ENCODE measurements around the gene GNL3.

Gene GNL3

DNA sequence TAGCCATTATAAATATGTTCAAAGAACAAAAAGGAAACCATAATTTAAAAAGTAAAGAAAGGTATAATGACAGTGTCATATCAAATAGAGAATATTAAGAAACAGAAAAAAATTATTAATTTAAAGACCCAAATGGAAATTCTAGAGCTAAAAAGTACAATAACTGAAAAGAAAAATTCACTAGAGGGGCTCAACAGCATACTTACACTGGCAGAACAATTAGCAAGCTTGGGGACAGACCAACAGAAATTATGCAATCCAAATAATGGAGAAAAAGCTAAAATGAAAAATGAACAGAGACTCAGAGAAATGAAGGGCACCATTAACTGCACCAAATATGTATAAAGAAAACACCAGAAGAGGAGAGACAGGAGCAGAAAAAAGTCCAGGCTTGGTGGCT, 33.8 kb downstream of the GNL3 start:
- no peak overlapping the region for H3K18ac ChIP-seq (ENCODE audit: low read depth in 1 of 2, low read length in 2 of 2)
- H2AK5ac ChIP-seq (ENCODE audit: low read length, severe bottlenecking), result no peak overlapping the region
- H4K91ac ChIP-seq (ENCODE audit: low read length), result no peak overlapping the region
- H3K4me1 ChIP-seq (ENCODE audit: control insufficient read depth, insufficient read depth, low read depth, low read length), result peaks cover 3% of the 10 kb centered on the region
- no peak overlapping the region for H4K8ac ChIP-seq (ENCODE audit: low read length)
- H3K79me1 ChIP-seq (replicated peaks; ENCODE audit: low read length, poor library complexity, severe bottlenecking), result peaks cover 6% of the 10 kb centered on the region
- H3K9ac ChIP-seq (ENCODE audit: low read length), result no peak overlapping the region
- no peak overlapping the region for H3K4ac ChIP-seq (ENCODE audit: low read depth in 1 of 2, low read length in 2 of 2)
- H2BK12ac ChIP-seq (ENCODE audit: low read length in 2 of 2), result no peak overlapping the region
- no peak overlapping the region for H3K4me2 ChIP-seq (ENCODE audit: low read length, poor library complexity, severe bottlenecking)
- DNase-seq, result no peak
- peaks cover 13% of the 10 kb centered on the region for H3K9me3 ChIP-seq (ENCODE audit: control insufficient read depth, low read length)
- H2BK120ac ChIP-seq (ENCODE audit: low read depth, low read length), result no peak overlapping the region
- H2BK5ac ChIP-seq (ENCODE audit: low read depth, low read length, poor library complexity, severe bottlenecking), result no peak overlapping the region
- no peak overlapping the region for H3K27ac ChIP-seq (ENCODE audit: low read length, poor library complexity, severe bottlenecking)
- H3K23ac ChIP-seq (ENCODE audit: low read length in 2 of 2), result no peak overlapping the region
- no peak overlapping the region for H2BK15ac ChIP-seq (ENCODE audit: low read depth, poor library complexity, severe bottlenecking)
- H3K14ac ChIP-seq (ENCODE audit: low read length in 2 of 2), result no peak overlapping the region
- no peaks in the 10 kb centered on the region for H3K27me3 ChIP-seq (ENCODE audit: control insufficient read depth in 1 of 2, insufficient read depth in 1 of 2, low read length in 2 of 2)
- peaks cover 9 to 22% of the 10 kb centered on the region in 2 experiments for H3K36me3 ChIP-seq (ENCODE audit: control insufficient read depth in 1 of 2, insufficient read depth in 2 of 2, low read depth in 1 of 2, low read length in 2 of 2)
- no peak overlapping the region for H3K4me3 ChIP-seq (ENCODE audit: insufficient read depth in 1 of 2, low read depth in 1 of 2, low read length in 2 of 2)
- no peak overlapping the region for H2AFZ ChIP-seq (ENCODE audit: low read depth, low read length)

- Histone ChIP-seq H3K4me1 (ENCODE audit: control insufficient read depth, insufficient read depth, low read depth, low read length) (no peaks in the 10 kb centered on the region), H3K27me3 (ENCODE audit: control insufficient read depth in 1 of 2, insufficient read depth in 1 of 2, low read length in 2 of 2) (no peaks in the 10 kb centered on the region), H2BK12ac (ENCODE audit: low read length in 2 of 2) (no peak overlapping the region), H4K8ac (ENCODE audit: low read length) (no peak overlapping the region), H2BK5ac (ENCODE audit: low read depth, low read length, poor library complexity, severe bottlenecking) (no peak overlapping the region), H3K4me3 (ENCODE audit: insufficient read depth in 1 of 2, low read depth in 1 of 2, low read length in 2 of 2) (no peak overlapping the region), H3K9me3 (ENCODE audit: control insufficient read depth, low read length) (peaks cover 13% of the 10 kb centered on the region), H2BK15ac (ENCODE audit: low read depth, poor library complexity, severe bottlenecking) (no peak overlapping the region), H3K18ac (ENCODE audit: low read depth in 1 of 2, low read length in 2 of 2) (no peak overlapping the region), H3K4ac (ENCODE audit: low read depth in 1 of 2, low read length in 2 of 2) (no peak overlapping the region), H4K91ac (ENCODE audit: low read length) (no peak overlapping the region), H3K4me2 (ENCODE audit: low read length, poor library complexity, severe bottlenecking) (no peak overlapping the region), H3K36me3 (ENCODE audit: control insufficient read depth in 1 of 2, insufficient read depth in 2 of 2, low read depth in 1 of 2, low read length in 2 of 2) (peaks cover 9 to 13% of the 10 kb centered on the region in 2 experiments), H3K23ac (ENCODE audit: low read length in 2 of 2) (no peak overlapping the region), H3K27ac (ENCODE audit: low read length, poor library complexity, severe bottlenecking) (no peak overlapping the region), H2AK5ac (ENCODE audit: low read length, severe bottlenecking) (no peak overlapping the region), H3K14ac (ENCODE audit: low read length in 2 of 2) (no peak overlapping the region), H2AFZ (ENCODE audit: low read depth, low read length) (no peak overlapping the region), H3K79me1 (replicated peaks; ENCODE audit: low read length, poor library complexity, severe bottlenecking) (peaks cover 4% of the 10 kb centered on the region), H2BK120ac (ENCODE audit: low read depth, low read length) (no peak overlapping the region), H3K9ac (ENCODE audit: low read length) (no peak overlapping the region)
- WGBS, result 96% methylated on average over 5 of the region's 6 CpGs
- peak; percentile 28 for DNase-seq
These were observed 35.3 kb downstream of the GNL3 start for GRCh38 chr3:52721002-52721729.

- H3K4me1 ChIP-seq (ENCODE audit: control insufficient read depth, insufficient read depth, low read depth, low read length), result no peaks in the 10 kb centered on the region
- no peak overlapping the region for H3K18ac ChIP-seq (ENCODE audit: low read depth in 1 of 2, low read length in 2 of 2)
- no peak overlapping the region for H3K23ac ChIP-seq (ENCODE audit: low read length in 2 of 2)
- H3K9me3 ChIP-seq (ENCODE audit: control insufficient read depth, low read length), result peaks cover 13% of the 10 kb centered on the region
- peaks cover 9 to 13% of the 10 kb centered on the region in 2 experiments for H3K36me3 ChIP-seq (ENCODE audit: control insufficient read depth in 1 of 2, insufficient read depth in 2 of 2, low read depth in 1 of 2, low read length in 2 of 2)
- H3K27ac ChIP-seq (ENCODE audit: low read length, poor library complexity, severe bottlenecking), result no peak overlapping the region
- H2BK15ac ChIP-seq (ENCODE audit: low read depth, poor library complexity, severe bottlenecking), result no peak overlapping the region
- H3K4ac ChIP-seq (ENCODE audit: low read depth in 1 of 2, low read length in 2 of 2), result no peak overlapping the region
- H3K79me1 ChIP-seq (replicated peaks; ENCODE audit: low read length, poor library complexity, severe bottlenecking), result peaks cover 4% of the 10 kb centered on the region
- H2AK5ac ChIP-seq (ENCODE audit: low read length, severe bottlenecking), result no peak overlapping the region
- H4K8ac ChIP-seq (ENCODE audit: low read length), result no peak overlapping the region
- no peak overlapping the region for H4K91ac ChIP-seq (ENCODE audit: low read length)
- H2AFZ ChIP-seq (ENCODE audit: low read depth, low read length), result no peak overlapping the region
- no peak overlapping the region for H3K9ac ChIP-seq (ENCODE audit: low read length)
- no peak overlapping the region for H2BK5ac ChIP-seq (ENCODE audit: low read depth, low read length, poor library complexity, severe bottlenecking)
- H3K4me2 ChIP-seq (ENCODE audit: low read length, poor library complexity, severe bottlenecking), result no peak overlapping the region
- H3K27me3 ChIP-seq (ENCODE audit: control insufficient read depth in 1 of 2, insufficient read depth in 1 of 2, low read length in 2 of 2), result no peaks in the 10 kb centered on the region
- WGBS, result 95% methylated on average over 1 of the region's 1 CpG
- DNase-seq, result no peak
- H2BK120ac ChIP-seq (ENCODE audit: low read depth, low read length), result no peak overlapping the region
- no peak overlapping the region for H2BK12ac ChIP-seq (ENCODE audit: low read length in 2 of 2)
- no peak overlapping the region for H3K4me3 ChIP-seq (ENCODE audit: insufficient read depth in 1 of 2, low read depth in 1 of 2, low read length in 2 of 2)
- H3K14ac ChIP-seq (ENCODE audit: low read length in 2 of 2), result no peak overlapping the region
These were observed 35.8 kb downstream of the GNL3 start for GRCh38 chr3:52721730-52722008.

- peaks cover 9 to 15% of the 10 kb centered on the region in 2 experiments for H3K36me3 ChIP-seq (ENCODE audit: control insufficient read depth in 1 of 2, insufficient read depth in 2 of 2, low read depth in 1 of 2, low read length in 2 of 2)
- H2BK15ac ChIP-seq (ENCODE audit: low read depth, poor library complexity, severe bottlenecking), result no peak overlapping the region
- H2BK5ac ChIP-seq (ENCODE audit: low read depth, low read length, poor library complexity, severe bottlenecking), result no peak overlapping the region
- no peak overlapping the region for H3K23ac ChIP-seq (ENCODE audit: low read length in 2 of 2)
- DNase-seq, result no peak
- H3K18ac ChIP-seq (ENCODE audit: low read depth in 1 of 2, low read length in 2 of 2), result no peak overlapping the region
- no peaks in the 10 kb centered on the region for H3K4me1 ChIP-seq (ENCODE audit: control insufficient read depth, insufficient read depth, low read depth, low read length)
- H2AK5ac ChIP-seq (ENCODE audit: low read length, severe bottlenecking), result no peak overlapping the region
- H3K4me3 ChIP-seq (ENCODE audit: insufficient read depth in 1 of 2, low read depth in 1 of 2, low read length in 2 of 2), result no peak overlapping the region
- no peak overlapping the region for H4K91ac ChIP-seq (ENCODE audit: low read length)
- H3K9me3 ChIP-seq (ENCODE audit: control insufficient read depth, low read length), result peaks cover 13% of the 10 kb centered on the region
- no peak overlapping the region for H2AFZ ChIP-seq (ENCODE audit: low read depth, low read length)
- H3K27me3 ChIP-seq (ENCODE audit: control insufficient read depth in 1 of 2, insufficient read depth in 1 of 2, low read length in 2 of 2), result no peaks in the 10 kb centered on the region
- WGBS, result 98% methylated on average over 7 of the region's 7 CpGs
- H3K14ac ChIP-seq (ENCODE audit: low read length in 2 of 2), result no peak overlapping the region
- H3K9ac ChIP-seq (ENCODE audit: low read length), result no peak overlapping the region
- no peak overlapping the region for H2BK120ac ChIP-seq (ENCODE audit: low read depth, low read length)
- H3K4ac ChIP-seq (ENCODE audit: low read depth in 1 of 2, low read length in 2 of 2), result no peak overlapping the region
- no peak overlapping the region for H2BK12ac ChIP-seq (ENCODE audit: low read length in 2 of 2)
- H4K8ac ChIP-seq (ENCODE audit: low read length), result no peak overlapping the region
- peaks cover 4% of the 10 kb centered on the region for H3K79me1 ChIP-seq (replicated peaks; ENCODE audit: low read length, poor library complexity, severe bottlenecking)
- no peak overlapping the region for H3K27ac ChIP-seq (ENCODE audit: low read length, poor library complexity, severe bottlenecking)
- H3K4me2 ChIP-seq (ENCODE audit: low read length, poor library complexity, severe bottlenecking), result no peak overlapping the region
These were observed 36.7 kb downstream of the GNL3 start for GRCh38 chr3:52722491-52722890.

Measured in mesenchymal stem cell (in vitro differentiated cells and primary cell).